HUES64 (cell line): ENCODE measurements around the gene SLC20A1.
"Not testable (repeated sequence)": the region's sequence is repeated elsewhere in the genome, so short reads cannot be mapped to it uniquely, and the experiment has no call there.

Source experiments
- H3K27ac ChIP-seq: 2 replicates; pipeline ENCODE4 v1.7.0; 2013; ENCODE audit warnings: low read depth, low read length, inconsistent platforms
- H3K27me3 ChIP-seq: 2 replicates; pipeline ENCODE4 v1.6.1; 2013; ENCODE audit warnings: mild to moderate bottlenecking, low read length; ENCODE audit not compliant: insufficient read depth
- H3K36me3 ChIP-seq: 2 replicates; pipeline ENCODE4 v1.6.1; 2013; ENCODE audit warnings: mild to moderate bottlenecking, low read length; ENCODE audit not compliant: insufficient read depth
- H3K4me1 ChIP-seq: 2 replicates; pipeline ENCODE4 v1.6.1; 2013; ENCODE audit warnings: mild to moderate bottlenecking, low read length, moderate library complexity; ENCODE audit not compliant: insufficient read depth
- H3K4me3 ChIP-seq: 2 replicates; pipeline ENCODE4 v1.5.1; 2013; ENCODE audit warnings: mild to moderate bottlenecking, low read length, moderate library complexity
- H3K9ac ChIP-seq: 2 replicates; pipeline ENCODE4 v1.6.1; 2013; ENCODE audit warnings: mild to moderate bottlenecking, low read depth, low read length
- H3K9me3 ChIP-seq: 2 replicates; pipeline ENCODE4 v1.6.1; 2013; ENCODE audit warnings: low read depth, low read length; ENCODE audit not compliant: insufficient read depth
- WGBS: fragments of 150-250, 120-280 bp; methylation state at CpG from one replicate; pipeline ENCODE4 v1.1.7; 2013; ENCODE audit warnings: missing lambda C conversion rate; 5-methylcytosine and 5-hydroxymethylcytosine counted together

Gene SLC20A1

GRCh38 chr2:112612283-112612682 lies 33.5 kb upstream of the SLC20A1 start:
- H3K36me3 ChIP-seq, H3K27ac ChIP-seq, H3K4me1 ChIP-seq, H3K9me3 ChIP-seq, H3K9ac ChIP-seq, H3K4me3 ChIP-seq, H3K27me3 ChIP-seq: not testable (repeated sequence)
- WGBS: 100% methylated on average over 1 of the region's 1 CpG

DNA sequence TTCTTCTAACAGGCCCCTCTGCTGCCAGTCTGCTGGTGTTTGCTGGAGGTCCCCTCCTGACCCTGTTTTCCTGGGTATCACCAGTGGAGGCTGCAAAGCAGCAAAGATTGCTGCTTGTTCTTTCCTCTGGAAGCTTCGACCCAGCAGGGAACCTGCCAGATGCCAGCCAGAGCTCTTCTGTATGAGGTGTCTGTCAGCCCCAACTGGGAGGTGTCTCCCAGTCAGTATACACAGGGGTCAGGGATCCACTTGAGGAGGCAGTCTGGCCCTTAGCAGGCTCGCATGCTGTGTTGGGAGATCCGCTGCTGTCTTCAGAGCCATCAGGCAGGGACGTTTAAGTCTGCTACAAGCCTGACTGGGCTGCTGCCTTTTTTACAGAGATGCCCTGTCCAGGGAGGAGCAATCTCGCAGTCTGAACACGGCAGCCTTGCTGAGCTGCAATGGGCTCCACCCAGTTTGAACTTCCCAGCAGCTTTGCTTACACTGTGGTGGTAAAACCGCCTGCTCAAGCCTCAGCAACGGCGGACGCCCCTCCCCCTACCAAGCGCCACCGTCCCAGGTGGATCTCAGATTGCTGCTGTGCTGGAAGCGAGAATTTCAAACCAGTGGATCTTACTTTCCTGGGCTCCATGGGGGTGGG lies 31.4 kb upstream of the SLC20A1 start:
- no peaks in the 10 kb centered on the region for H3K9me3 ChIP-seq
- H3K4me3 ChIP-seq: 0 out of 2 replicates have a peak overlapping the region, but pooled peaks have one; percentile 13
- H3K27ac ChIP-seq: no peak overlapping the region
- H3K4me1 ChIP-seq: 0 out of 2 replicates have a peak, but pooled peaks cover 5% of the 10 kb centered on the region
- H3K27me3 ChIP-seq: no peaks in the 10 kb centered on the region
- H3K36me3 ChIP-seq: no peaks in the 10 kb centered on the region
- 31% methylated on average over 13 of the region's 13 CpGs for WGBS
- H3K9ac ChIP-seq: no peak overlapping the region

- Histone ChIP-seq H3K27ac (no peak overlapping the region), H3K27me3 (no peaks in the 10 kb centered on the region), H3K36me3 (no peaks in the 10 kb centered on the region), H3K4me1 (0 out of 2 replicates have a peak, but pooled peaks cover 5% of the 10 kb centered on the region), H3K9ac (no peak overlapping the region), H3K9me3 (no peaks in the 10 kb centered on the region), H3K4me3 (no peak overlapping the region)
- WGBS: 95% methylated on average over 8 of the region's 8 CpGs
Observed at GRCh38 chr2:112615051-112615450, 30.7 kb upstream of the SLC20A1 start.

- H3K27me3 ChIP-seq, H3K36me3 ChIP-seq, H3K9ac ChIP-seq, H3K4me3 ChIP-seq, H3K27ac ChIP-seq, H3K9me3 ChIP-seq, H3K4me1 ChIP-seq: not testable (repeated sequence)
- WGBS: 93% methylated on average over 2 of the region's 2 CpGs
Observed at GRCh38 chr2:112615798-112616197, 29.9 kb upstream of the SLC20A1 start.

GRCh38 chr2:112618383-112618782 lies 27.4 kb upstream of the SLC20A1 start:
- no peak overlapping the region for H3K9ac ChIP-seq
- no peaks in the 10 kb centered on the region for H3K27me3 ChIP-seq
- no peak overlapping the region for H3K27ac ChIP-seq
- H3K9me3 ChIP-seq: no peaks in the 10 kb centered on the region
- no peaks in the 10 kb centered on the region for H3K36me3 ChIP-seq
- 95% methylated on average over 5 of the region's 6 CpGs for whole genome bisulfite sequencing
- 0 out of 2 replicates have a peak, but pooled peaks cover 10% of the 10 kb centered on the region for H3K4me1 ChIP-seq
- H3K4me3 ChIP-seq: no peak overlapping the region

DNA sequence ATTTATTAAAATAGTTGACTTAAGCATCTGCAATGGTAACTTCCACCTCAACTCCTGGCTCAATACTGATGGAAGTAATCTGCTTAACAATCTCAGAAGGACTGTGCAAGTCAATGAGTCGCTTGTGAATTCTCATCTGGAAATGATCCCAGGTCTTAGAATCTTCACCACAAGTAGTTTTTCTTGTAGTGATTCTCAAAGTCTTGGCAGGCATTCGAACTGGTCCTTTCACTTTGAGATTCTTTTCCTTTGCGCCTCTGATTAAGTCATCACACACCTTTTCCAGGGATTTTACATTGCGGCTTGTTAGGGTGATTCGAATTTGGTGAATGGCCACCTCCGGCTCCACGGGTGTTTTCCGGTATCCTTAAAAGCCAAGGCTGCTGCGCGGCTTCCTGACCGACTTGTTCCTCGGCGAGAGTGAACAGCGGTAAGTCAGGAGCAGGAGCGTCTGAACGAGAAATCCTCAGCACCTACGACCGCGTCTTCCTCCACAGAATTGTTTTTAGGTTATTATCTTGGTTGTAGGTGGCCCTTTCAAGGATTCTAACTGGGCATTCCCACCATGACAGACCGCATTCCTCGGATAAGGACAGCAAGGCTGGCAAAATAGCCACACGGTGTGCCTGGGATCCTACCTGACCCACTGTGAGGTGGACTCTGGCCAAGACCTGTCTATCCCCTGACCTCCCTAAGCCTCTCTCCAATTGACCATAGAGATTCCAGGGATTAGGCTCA lies 23.8 kb upstream of the SLC20A1 start:
- 0 out of 2 replicates have a peak, but pooled peaks cover 4% of the 10 kb centered on the region for H3K4me1 ChIP-seq
- H3K9me3 ChIP-seq: no peaks in the 10 kb centered on the region
- H3K27me3 ChIP-seq: no peaks in the 10 kb centered on the region
- H3K27ac ChIP-seq: no peak overlapping the region
- no peak overlapping the region for H3K4me3 ChIP-seq
- H3K36me3 ChIP-seq: no peaks in the 10 kb centered on the region
- H3K9ac ChIP-seq: no peak overlapping the region
- 90% methylated on average over 22 of the region's 22 CpGs for WGBS

DNA sequence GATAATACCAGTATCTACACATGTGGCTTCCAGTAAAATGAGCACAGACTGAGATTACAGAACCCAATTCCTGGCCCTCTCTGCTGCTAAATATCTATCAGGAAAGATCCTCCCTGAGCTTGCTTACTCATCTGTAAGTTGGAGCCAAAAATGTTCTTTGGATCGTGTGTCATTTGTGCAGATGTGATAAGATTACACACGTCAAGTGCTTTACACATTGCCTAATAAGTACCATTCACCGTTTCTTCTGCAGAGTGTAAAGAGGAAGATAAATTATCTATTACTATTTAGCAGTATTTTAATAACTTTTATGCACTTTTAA lies 23.2 kb upstream of the SLC20A1 start:
- H3K9ac ChIP-seq: no peak overlapping the region
- no peaks in the 10 kb centered on the region for H3K27me3 ChIP-seq
- WGBS: 100% methylated on average over 1 of the region's 3 CpGs
- H3K4me1 ChIP-seq: 0 out of 2 replicates have a peak, but pooled peaks cover 4% of the 10 kb centered on the region
- no peak overlapping the region for H3K4me3 ChIP-seq
- no peak overlapping the region for H3K27ac ChIP-seq
- no peaks in the 10 kb centered on the region for H3K36me3 ChIP-seq
- H3K9me3 ChIP-seq: no peaks in the 10 kb centered on the region

- H3K36me3 ChIP-seq: no peaks in the 10 kb centered on the region
- H3K4me1 ChIP-seq: 0 out of 2 replicates have a peak, but pooled peaks cover 4% of the 10 kb centered on the region
- 88% methylated on average over 10 of the region's 11 CpGs for WGBS
- H3K27me3 ChIP-seq: no peaks in the 10 kb centered on the region
- no peak overlapping the region for H3K27ac ChIP-seq
- H3K9me3 ChIP-seq: no peaks in the 10 kb centered on the region
- no peak overlapping the region for H3K4me3 ChIP-seq
- H3K9ac ChIP-seq: no peak overlapping the region
Observed at GRCh38 chr2:112623913-112624777, 21.6 kb upstream of the SLC20A1 start.

GRCh38 chr2:112625474-112626114 lies 20.1 kb upstream of the SLC20A1 start:
- 82% methylated on average over 7 of the region's 7 CpGs for WGBS
- no peaks in the 10 kb centered on the region for H3K27me3 ChIP-seq
- H3K4me3 ChIP-seq: no peak overlapping the region
- H3K9ac ChIP-seq: no peak overlapping the region
- H3K9me3 ChIP-seq: no peaks in the 10 kb centered on the region
- peaks cover 14% of the 10 kb centered on the region for H3K4me1 ChIP-seq
- H3K27ac ChIP-seq: no peak overlapping the region
- H3K36me3 ChIP-seq: no peaks in the 10 kb centered on the region

DNA sequence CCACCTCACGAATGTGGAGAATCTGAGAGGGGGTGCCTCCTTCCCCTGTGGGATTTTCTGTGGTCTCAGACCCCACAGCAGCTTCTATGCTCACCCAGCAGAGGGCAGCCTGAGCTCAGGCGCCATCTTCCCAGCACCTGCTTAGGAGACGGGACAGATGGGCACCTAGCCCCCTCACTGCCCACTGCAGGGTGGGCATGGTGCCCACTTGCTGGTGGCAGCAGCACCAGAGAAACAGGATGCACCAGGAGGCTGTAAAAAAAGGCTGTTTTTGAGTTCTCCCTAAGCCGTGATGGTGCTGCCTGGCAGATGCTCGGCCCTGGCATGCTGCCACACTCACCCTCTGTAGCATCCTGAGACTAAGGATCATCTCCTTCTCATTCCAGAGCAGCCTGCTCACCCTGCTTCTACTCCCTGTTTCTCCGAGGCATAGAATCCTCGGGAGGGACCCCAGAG lies 19.1 kb upstream of the SLC20A1 start:
- Histone ChIP-seq H3K27ac (no peak overlapping the region), H3K27me3 (no peaks in the 10 kb centered on the region), H3K36me3 (no peaks in the 10 kb centered on the region), H3K4me1 (peaks cover 24% of the 10 kb centered on the region), H3K9me3 (no peaks in the 10 kb centered on the region), H3K9ac (no peak overlapping the region), H3K4me3 (no peak overlapping the region)
- 65% methylated on average over 7 of the region's 7 CpGs for WGBS
